GM21360 (cell line): ENCODE data around the gene TMEM44.
A peak's percentile ranks its signal among the peaks of the same experiment; 100 is the strongest.
"Not testable (repeated sequence)": the region's sequence is repeated elsewhere in the genome, so short reads cannot be mapped to it uniquely, and the experiment has no call there.

Experiments
- ATAC-seq: cut with Tn5 transposase; IDR thresholded peaks from one replicate; pipeline ENCODE4 v1.9.1; 2021; ENCODE audit warnings: mild to moderate bottlenecking, moderate library complexity; ENCODE audit not compliant: unreplicated experiment

The TMEM44 gene

DNA sequence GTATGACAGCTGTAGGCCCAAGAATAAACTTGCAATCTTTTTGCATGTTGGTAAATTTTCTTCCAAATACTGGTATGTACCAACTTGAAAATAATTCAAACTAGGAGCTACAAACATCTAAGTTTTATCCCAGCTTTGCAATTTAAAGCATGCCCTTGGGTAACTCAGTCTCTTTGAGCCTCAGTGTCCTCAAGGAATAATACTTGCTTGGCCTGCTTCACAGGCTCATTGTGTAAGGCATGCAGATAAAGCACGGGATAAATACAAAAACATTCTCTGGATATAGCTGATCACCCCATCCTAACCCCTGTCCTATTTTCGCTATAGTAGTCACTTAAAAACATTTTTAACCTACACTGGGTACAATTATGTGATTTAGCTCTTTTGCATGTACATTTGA, 9.6 kb upstream of the TMEM44 start:
- no peak for ATAC-seq

DNA sequence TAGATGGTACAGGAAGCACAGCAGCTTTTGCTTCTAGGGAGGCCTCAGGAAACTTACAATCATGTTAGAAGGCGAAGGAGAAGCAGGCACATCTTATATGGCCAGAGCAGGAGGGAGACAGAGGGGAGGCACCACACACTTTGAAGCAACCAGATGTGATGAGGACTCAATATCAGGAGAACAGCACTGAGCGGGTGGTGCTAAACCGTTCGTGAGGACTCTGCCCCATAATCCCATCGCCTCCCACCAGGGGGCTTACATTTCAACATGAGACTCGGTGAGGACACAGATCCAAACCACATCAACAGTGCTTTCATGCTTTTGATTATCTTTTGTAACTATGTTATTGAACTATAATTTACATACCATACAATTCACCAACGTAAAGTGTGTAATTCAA, 7.6 kb upstream of the TMEM44 start:
- no peak for ATAC-seq

DNA sequence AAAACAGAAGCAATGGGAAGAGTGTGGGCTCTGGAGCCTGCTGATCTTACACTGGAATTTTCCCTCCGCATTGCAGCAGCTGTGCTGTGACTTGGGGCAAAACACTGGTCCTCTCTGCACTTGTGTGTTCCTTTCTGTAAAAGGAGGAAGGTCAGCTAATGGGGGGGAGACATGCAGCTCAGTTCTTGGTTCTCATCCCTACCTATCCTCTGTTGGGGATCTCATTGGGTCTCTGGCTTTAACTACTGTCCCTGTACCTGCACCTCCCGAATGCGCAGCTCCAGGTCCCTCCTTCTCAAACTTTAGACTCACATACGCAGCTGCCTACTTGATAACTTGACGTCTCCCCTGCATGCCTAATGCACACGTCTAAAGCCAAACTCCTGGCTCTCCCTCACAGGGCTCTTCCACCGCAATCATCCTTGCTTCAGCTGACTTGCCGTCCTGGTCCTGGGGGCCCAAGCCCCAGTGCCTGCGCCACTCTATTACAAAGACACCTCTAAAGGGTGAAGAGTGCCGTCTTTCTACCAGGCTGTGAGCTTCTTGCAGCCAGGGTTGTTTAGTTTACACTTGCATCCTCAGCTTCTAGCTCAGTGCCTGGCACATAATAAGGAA, 5.9 kb upstream of the TMEM44 start:
- no peak for ATAC-seq

DNA sequence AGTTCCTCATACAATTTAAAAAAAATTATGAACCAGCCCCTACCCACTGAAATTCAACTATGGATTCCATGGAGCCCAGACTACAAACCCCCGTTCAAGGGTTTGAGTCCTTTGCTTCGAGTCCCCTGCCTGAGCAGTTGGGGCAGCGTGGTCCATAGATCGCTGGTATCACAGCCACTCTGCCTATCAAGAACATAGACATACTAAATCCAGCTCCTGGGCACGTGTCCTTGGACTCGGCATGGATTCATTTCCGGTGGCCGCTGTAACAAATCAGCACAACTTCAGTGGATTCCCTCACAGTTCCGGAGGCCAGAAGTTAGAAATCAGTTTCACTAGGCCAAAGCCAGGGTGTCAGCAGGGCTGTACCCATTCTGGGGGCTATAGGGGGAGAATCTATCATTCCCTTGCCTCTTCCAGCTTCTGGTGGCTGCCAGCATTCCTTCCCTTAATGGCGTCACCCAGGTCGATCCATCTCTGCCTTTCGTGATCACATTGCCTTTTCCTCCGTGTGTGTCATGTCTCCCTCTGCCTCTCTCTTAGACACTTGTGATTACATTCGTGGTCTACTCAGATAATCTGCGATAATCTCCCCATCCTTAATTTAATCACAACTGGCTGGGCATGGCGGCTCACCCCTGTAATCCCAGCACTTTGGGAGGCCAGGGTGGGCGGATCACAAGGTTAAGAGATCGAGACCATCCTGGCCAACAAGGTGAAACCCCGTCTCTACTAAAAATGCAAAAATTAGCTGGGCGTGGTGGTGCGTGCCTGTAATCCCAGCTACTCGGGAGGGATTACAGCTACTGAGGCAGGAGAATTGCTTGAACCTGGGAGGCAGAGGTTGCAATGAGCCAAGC, 4.6 kb upstream of the TMEM44 start:
- ATAC-seq, result no peak

DNA sequence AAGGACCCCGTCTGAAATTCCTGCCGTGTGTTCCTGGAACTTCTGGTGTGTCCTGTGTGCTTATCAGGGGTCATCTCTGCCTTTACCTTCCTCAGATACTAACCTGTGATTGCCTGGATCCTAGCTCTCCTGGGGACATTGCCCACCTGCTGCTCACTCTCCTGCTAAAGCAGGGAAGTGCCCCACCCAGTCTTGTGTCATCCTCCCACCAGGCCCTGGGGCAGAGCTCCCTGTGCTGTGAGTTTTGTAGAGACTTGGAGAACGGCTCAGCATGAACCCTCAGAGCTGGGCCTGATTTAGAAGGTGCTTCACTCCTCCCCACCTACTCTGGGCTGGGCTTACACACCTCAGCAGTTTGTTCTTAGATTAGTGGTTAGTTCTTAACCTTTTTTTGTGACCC, 3.8 kb upstream of the TMEM44 start:
- no peak for ATAC-seq

DNA sequence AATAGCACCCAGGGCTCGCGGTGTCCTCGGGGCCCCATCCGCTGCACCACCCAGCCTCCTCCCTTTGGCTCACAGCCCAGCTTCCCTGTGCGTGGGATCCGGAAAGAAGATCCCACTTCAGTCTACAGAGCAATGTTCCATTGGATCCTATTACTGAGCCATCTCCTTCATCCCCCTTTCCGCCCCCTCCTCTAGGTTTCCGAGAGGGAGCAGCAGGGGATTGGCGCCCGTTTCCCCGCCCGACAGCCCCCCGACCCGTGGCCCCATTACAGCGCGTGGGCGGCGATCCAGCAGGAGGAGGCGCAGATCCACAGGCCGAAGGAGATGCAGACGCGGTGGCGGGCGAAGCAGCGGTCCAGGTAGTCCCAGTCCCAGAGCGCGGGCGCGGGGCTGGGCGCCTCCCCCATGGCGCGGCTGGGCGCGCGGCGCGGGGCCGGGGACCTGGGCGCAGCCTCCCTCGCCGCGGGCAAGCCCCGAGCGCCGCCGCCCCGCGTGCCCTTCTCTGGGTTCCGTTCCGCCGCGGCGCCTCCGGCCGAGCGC, 340 bp downstream of the TMEM44 start:
- ATAC-seq, result peak; percentile 47

DNA sequence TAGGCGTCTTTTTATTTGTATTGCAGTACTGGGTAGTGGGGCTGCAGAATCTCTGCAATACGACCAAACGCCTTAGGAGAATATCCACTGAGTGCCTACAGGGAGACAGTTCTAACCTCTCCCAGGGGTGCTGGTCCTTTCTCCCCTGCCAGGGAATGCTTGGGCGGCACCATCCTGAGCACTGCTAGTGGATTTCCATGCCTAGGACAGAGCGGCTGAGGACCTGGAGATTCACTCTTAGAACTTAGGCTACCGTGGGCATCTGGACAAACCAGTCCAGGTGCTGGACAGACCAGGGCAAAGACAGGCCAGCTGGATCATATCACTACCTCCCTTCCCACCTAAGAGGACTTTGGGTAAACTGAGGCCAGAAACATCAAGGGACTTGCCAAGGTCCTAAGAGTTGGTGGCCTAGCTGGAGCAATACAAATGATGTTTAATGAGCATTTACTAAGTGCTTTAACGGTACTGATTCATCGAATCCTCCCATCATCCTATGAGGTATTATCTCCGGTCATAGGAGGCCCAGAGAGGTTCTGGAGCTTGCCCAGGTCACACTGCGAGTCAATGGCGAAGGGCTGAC, 902 bp downstream of the TMEM44 start:
- ATAC-seq, result no peak

DNA sequence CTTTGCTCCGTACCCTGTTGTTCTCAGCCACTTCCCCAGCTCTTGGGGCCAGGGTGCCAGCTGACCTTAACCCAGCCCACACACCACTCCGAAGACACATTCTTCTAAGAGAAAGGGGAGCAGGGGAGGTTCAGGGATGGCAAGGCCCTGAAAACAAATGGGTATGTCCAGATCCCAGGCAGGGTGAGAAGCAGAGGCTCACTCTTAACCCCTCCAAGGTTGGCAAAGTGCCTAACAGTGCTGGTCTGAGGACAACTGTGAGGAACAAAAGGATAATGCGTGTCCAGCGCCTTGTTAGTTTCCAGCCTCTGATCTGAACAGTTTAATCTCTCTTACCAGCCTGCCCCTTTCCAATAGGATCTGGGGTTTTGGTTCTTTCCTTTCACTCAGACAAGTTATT, 1.5 kb downstream of the TMEM44 start:
- no peak for ATAC-seq

DNA sequence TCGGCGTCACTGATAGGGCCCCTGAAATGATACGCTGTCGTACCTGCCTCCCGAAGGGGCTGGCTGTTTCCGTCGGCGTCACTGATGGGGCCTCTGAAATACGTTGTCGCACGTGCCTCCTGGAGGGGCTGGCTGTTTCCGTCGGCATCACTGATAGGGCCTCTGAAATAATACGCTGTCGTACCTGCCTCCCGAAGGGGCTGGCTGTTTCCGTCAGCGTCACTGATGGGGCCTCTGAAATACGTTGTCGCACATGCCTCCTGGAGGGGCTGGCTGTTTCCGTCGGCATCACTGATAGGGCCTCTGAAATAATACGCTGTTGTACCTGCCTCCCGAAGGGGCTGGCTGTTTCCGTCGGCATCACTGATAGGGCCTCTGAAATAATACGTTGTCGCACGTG, 2.5 kb downstream of the TMEM44 start:
- ATAC-seq, result not testable (repeated sequence)

DNA sequence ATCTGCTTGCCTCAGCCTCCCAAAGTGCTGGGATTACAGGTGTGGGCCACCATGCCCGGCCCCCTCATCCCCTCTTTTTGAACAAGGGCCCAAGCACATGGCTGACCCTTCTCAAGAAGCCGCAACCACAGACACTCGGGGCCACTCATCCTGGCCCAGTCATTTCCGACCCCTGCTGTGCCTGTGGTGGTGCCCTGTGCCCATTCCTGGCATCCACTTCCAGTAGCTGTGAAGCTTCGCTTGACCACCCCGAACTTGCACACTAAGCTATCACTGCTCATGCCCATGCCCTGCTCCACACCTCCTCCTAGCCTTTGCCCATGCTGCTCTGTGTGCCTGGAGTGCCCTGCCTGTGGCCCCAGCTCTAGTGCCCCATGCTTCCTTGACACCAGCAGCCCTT, 8.3 kb downstream of the TMEM44 start:
- no peak for ATAC-seq

DNA sequence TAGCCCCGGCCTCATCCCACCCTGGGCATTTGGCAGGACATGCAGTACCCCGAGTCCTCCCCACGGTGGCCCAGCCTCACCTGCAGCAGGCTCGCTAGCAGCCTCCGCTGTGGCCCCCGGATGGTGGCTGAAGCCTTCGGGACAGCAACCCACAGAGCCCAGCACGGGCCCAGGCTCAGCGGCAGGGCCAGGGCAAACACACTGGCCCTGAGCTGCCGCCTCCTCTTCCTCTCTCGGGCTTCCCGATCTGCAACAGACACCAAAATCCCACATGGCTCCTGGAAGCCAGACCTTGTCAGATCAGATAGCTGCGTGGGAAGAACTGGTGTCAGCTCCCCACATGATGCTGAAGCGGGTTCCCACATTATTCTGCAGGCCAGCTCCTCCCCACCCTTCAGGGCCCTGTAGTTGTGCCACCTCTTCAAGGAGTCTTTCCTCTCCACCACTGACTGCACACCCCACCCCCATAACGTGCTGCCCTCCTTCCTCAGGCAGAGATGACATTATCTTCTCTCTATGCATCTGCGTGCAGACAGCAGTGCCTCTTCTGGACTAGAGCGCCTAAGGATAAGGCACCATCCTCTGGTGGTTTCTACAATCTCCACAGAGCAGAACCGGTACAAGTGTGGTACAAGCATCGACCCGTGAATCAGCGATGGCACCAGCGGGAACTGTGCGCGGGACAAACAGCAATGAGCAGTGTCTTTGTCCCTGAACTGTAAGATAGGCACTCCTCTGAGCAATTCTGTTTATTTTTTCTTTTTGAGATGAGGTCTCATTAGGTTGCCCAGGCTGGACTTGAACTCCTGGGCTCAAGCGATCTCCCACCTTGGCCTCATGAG, 9.5 kb downstream of the TMEM44 start:
- ATAC-seq, result no peak

DNA sequence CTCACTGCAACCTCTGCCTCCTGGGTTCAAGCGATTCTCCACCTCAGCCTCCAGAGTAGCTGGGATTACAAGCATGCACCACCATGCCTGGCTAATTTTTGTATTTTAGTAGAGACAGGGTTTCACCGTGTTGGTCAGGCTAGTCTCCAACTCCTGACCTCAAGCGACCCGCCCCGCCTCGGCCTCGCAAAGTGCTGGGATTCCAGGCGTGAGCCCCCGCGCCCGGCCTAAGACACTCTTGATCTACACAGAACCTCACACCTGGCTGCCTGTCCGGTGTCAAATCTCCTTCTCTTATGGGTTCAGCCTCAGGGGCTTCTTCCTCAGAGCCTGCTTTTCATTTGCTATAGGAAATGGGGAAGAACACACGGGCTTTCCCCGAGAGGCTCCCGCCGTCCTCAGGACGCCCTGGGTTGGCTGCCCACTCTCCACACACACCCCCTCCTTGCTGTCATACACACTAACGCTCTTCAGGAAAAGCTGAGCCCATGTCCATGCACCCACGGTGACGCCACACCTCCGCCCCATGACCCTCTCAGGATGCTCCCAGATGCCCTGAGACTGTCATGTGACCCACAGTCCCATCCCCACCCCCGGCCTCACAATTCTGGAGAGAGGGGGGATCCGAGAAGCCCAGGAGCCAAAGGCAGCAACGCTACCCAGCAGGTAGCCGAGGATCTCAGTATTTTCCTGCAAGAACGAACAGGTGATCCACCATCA, 10.4 kb downstream of the TMEM44 start:
- no peak for ATAC-seq

DNA sequence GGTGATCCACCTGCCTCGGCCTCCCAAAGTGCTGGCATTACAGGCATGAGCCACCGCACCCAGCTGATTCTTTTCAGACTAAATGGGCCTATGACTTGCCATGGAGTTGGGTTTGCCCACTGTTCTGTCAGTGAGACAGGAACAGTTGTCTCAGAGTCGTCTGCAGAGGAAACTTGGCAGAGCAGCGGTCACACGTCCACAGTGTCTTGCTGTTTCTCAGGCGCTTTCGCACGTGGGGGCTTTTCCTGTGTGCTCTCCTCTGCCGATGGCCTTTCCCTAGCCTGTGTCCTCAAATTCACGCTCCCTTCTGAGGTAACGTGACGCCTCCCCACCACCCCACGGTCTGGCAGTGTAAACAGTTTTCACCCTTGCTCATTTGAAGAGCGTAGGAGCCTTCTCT, 11.3 kb downstream of the TMEM44 start:
- no peak for ATAC-seq

DNA sequence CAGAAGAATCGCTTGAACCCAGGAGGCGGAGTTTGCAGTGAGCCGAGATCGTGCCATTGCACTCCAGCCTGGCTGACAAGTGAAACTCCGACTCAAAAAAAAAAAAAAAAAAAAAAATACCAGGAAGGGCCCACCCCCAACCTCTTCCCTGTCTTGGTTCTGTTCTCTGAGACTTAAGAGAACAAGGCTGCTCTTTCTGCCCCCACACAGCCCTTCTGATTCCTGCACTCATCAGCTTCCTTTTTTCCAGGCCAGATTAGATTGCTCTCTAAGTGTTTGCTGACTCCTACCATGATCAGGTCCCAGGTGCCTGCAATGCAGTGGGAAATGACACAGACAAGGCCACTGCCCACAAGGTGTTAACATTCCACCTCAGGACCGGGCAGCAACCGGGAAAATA, 13.0 kb downstream of the TMEM44 start:
- no peak for ATAC-seq

DNA sequence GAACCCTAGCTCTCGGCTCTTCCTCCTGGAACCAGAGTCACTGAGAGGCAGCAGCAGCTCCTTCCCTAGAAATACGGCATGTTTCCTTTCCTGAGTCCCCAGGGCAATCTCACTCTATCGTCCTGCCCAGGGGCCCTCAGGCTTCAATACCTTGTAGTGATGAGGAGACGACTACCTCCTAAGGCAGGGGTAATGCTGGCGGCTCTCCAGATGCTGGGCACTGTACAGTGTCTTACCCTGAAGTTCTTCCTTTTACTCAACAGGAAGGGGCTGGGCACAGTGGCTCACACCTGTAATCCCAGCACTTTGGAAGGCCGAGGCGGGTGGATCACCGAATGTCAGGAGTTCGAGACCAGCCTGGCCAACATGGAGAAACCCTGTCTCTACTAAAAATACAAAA, 13.5 kb downstream of the TMEM44 start:
- ATAC-seq, result no peak

DNA sequence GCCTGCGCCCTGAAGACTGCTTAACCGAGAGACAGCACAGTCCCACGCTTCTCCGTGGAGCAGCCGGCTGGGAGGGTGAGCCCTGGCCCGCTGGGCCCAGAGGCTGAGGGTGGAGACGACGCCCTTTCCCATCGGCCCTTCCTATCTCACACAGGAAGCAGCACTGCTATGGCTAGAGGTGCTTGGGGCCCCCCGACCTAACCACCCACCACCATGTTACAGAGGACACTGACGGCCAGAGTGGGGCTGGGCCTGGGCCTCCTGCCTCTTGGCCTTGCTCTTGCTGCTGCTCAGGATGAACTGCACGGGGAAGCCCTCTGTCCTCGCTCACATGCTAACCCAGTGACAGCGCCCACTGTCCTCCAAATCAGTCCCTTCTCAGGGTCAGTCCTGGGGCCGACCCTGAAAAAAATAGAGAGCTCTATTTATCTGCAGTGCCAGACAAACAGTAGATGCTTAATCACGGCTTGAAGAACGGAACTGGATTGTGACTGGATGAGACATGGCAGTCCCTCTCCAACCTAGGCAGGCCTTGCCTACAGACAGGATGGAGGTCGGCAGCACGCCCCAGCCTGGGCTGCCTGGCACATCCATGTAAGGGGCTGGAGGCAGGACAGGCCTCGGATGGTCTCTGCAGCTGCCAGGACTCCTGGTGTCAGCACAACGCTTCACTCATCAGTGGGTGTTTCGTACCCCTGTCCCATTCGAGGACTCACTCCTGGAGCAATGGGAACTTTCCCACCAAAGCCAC, 14.2 kb downstream of the TMEM44 start:
- ATAC-seq, result no peak

DNA sequence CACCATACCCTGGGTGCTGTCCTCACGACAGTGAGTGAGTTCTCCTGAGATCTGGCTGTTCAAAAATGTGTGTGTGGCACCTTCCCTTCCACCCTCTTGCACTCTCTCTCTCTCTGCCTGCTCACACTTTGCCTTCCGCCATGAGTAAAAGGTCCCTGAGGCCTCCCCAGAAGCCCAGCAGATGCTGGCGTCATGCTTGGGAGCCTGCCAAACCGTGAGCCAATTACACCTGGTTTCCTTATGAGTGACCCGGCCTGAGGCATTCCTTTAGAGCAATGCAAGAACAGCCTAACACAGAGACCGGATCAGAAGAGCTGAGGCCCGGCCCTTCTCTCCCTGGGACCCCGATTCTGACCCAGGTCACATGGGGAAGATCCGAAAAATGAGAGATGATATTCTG, 15.4 kb downstream of the TMEM44 start:
- ATAC-seq, result no peak

DNA sequence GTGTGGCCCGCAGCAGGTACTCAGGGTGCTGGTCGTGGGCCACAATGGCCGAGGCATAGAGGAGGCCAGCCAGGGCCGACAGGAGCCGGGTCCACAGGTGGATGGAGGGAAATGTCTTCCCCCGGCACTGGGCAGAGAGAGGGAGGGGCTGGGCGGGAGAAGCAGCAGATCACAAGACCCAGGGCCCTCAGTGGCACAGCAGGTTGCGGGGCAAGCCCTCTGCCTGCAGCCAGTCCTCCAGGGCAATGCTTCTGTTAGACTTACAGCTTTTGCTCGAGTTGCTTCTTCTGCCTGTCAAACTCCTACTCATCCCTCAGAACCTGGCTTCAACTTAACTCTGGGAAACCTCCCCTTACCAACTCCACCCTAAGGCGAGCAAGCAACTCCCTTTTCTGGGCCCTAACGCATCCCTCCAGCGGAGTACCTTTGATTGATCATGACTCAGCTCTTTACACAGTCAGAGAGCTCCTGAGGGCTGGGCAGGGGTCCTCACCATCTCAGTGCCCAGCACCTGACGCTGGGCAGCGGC, 16.0 kb downstream of the TMEM44 start:
- no peak for ATAC-seq

DNA sequence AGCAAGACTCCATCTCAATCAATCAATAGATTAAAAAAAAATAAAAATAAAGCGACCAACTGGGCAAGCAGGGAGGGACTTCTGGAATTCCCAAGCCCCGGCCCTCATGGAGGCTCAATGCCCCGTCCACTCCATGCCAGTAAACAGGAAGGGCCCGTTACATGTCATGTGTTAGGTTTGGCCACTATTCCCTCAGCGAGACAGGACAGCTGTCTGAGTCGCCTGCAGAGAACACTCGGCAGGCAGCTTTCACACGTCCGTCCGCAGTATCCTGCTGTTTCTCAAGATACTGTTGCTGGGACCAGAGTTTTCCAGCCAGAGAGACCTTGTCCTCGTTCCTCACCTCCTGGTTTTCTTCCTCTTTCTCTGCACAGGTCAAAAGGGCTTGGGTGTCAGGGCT, 18.0 kb downstream of the TMEM44 start:
- ATAC-seq, result no peak

DNA sequence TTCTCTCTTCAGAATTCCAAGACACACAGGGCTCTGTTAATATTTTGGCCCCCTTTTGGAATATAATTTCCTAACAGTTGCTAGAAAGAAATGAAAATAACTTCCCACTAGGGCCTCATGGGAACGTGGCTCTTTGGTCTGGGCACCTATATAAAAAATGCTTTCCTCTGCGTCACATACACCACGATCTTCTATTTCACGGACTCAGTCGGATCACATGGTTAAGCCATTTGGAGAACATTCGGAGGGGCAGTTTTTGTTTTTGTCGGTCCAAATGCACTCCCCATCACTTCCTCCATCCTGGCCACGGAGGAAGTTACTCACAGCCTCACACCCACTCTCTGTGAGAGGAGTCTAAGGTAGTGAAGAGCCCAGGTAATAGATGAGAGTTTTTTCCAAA, 21.0 kb downstream of the TMEM44 start:
- no peak for ATAC-seq
